ENCODE data around the gene FAM20C.
A peak's percentile ranks its signal among the peaks of the same experiment; 100 is the strongest.

The FAM20C gene

DNA sequence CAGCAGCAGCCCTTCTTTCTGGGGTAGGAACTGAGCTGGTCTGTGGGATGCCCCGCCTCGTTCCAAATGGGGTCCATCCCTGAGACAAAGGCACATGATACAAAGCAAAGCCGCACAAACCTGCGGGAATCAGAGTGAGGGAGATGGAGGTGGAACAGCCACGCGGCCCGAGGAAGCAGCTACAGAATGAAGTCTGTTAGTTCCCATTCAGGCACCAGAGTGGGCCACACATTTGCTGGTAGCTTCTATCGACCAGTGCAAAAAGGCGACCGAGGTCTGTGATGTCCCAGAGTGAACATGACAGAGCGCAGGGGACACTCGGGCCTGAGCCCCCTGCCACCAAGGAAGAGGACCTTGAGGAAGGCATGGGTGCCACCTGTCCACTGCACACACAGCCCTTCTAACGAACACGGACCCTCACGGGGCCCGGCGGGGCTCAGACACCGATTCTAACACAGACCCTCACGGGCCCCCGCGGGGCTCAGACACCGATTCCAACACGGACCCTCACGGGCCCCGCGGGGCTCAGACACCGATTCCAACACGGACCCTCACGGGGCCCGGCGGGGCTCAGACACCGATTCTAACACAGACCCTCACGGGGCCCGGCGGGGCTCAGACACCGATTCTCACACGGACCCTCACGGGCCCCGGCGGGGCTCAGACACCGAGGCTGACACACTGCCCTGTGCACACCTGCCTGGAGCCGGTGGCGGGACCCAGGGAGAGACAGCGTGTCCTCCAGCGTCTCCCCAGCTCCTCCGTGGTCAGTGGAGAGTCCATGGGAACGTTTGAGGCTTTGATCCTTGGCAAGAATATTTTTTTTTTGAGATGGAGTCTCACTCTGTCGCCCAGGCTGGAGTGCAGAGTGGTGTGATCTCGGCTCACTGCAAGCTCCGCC is 32.8 kb upstream of the FAM20C start:
- DNase-seq = no peak

GRCh38 chr7:160958-161725 is 31.2 kb upstream of the FAM20C start:
- no peak for DNase-seq

DNA sequence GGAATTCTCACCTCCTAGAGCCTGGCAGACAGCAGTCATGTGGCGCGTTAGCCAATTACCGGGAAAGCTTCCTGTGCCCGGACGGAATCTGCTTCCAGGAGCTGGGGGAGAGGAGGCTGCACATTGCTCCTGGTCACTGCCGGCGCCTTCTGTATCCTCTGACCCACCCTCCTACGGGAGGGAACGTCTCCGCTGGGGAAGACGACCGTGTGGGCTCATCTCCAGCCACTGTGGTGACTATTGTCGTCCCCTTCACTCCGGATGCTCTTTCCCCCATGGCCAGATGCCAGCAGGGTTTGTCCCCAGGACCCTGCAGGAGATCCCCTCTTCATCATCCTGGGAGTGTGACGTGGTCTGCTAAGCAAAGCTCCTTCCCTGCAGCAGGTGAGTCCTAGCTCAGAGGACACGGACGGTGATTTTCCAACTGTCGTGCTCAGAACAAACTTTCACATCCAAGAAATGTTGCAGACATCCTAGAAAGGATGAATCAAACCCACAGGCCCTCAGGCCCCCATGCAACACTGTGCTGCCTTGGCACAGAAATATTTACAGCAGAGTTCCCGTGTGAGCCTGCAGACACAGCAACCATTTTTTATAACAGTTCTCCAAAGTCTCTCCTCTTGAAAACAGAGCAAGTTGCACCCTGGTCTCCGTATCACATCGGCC is 29.6 kb upstream of the FAM20C start:
- no peak for DNase-seq

DNA sequence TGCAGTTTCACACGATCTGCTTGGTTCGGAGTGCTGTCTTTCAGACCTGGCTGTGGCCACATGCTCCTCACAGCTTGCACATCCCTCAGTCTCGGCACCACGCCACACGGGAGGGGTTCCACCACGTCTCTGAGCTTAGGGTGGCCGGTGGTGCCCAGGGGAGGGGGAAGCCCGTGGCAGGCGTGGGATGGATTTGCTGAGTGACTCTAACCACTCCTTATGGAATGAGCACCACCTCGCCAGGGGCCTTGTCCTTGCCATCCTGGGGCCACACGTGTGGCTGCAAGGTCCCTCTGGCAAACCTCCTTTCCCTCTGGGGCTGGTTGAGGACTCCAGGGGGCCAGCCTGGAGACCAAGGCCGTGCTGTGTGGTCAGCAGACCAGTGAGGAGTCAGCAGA is 29.1 kb upstream of the FAM20C start:
- no peak for DNase-seq

DNA sequence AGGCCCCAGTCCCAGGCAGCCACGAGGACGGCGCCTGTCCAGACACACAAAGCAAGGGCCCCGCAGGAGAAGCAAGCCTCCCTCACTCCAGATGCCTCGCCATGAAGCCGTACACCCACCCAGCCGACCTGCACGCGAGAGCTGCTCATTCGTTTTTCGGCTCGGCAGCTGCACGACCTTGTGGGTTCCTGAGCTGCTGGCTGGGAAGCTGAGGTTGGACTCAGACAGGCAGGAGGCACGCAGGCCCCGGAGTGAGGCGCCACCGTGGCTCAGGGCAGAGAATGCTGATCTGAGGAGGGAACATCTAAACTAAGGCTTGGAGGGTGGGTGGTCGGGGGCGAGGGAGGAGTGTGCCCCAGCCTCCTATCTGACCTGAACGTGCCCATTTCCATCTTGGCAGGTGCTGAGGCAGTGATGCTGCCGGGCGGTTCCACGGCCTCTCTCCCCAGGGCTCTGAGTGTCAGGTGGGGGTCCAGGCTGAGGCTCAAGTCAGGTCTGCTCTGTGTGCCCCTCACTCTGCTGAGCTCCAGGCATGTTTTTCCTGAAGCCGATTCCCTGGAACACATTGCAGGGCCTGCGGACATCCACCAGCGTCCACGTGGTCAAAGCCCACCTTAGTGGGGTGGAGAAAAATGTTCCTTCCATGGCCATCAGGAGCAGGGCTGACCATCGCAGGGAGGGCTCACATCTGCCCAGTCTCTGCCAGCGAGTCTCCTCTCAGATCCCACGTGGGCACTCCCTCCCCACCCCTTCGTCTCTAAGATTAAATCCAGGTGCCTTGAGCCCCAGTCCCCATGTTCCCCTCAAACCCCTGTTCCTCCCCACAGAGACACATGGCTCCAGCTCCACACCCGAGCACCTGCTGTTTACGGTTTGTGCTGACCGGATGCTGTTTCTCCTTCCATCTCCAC is 28.1 kb upstream of the FAM20C start:
- DNase-seq = peak; percentile 43

GRCh38 chr7:164882-165660 is 27.3 kb upstream of the FAM20C start:
- DNase-seq = no peak

- no peak for DNase-seq
Measured at GRCh38 chr7:165661-166337, 26.6 kb upstream of the FAM20C start.

- peak; percentile 17 for DNase-seq
Measured at GRCh38 chr7:166338-167060, 25.9 kb upstream of the FAM20C start.

- peak; percentile 29 for DNase-seq
Measured at GRCh38 chr7:167090-167855, 25.1 kb upstream of the FAM20C start.

DNA sequence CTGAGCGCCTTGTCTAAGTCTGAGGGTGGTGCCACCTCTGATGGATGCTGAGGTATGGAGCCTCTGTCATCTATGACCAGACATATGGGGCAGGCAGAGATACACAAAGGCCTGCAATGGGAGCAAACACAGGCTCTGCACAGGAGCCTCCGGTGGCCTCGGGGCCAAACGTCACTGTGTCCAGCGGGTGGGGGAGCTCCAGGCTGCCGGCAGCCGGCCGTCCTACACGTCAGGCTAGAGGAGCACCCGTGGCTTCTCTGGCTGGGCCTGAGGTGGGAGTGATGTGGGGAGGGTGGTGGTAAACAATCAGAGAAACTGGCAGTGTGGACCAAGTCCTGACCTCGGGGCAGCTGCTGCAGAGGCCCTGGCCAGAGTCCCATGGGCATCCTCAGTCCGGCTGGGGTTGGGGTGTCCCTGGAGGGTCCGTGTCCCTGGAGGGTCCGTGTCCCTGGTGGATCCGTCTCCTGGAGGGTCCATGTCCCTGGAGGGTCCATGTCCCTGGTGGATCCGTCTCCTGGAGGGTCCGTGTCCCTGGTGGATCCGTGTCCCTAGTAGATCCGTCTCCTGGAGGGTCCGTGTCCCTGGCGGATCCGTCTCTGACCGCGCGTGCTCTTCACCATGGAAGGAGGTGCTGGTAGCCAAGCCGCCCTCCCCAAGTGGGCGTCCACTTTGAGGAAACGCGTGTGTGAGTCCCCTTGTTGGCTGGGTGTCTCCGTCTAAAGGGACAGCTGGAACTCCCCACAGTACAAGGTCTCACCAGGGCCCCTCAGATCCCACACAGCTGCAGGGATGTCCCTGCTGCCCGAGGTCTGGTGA is 24.2 kb upstream of the FAM20C start:
- no peak for DNase-seq

GRCh38 chr7:169276-170172 is 22.8 kb upstream of the FAM20C start:
- no peak for DNase-seq

DNA sequence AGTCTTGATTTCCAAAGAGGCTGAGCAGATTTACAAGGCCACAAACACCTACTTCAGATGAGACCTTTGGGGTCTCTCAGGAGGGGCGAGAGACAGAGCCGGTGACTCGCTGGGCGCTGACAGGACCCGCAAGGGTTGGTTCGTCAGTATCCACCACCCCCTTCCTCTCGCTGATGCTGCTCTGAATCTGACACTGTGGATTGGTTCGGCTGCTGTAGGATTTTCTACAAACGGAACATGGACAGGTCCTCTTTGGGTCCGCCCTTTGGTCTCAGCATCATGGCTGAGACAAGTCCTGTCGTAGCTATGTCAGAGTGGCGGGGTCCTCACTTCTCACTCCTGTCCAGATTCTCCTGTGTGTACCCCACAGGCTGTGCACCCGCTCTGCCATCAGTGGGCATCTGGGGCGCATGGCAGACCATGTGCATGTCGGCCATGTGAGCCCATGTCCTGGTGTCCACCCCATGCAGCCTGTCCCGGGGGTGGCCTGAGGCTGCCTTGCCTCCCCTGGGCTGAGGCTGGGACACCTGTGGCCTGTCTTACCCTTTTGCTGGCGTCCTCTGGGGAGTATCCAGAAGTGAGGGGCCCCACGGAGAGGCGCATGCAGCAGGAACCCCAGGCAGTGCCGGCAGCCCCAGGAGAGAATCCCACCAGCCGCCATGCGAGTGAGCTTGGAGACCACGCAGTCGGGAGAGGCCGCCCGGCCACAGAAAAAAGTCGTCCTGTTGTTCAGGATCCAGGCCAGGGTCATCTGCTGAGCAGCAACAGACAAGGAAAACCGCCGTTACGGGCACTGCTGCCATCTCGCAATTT is 21.6 kb upstream of the FAM20C start:
- no peak for DNase-seq

- no peak for DNase-seq
Measured at GRCh38 chr7:171364-171904, 20.9 kb upstream of the FAM20C start.

DNA sequence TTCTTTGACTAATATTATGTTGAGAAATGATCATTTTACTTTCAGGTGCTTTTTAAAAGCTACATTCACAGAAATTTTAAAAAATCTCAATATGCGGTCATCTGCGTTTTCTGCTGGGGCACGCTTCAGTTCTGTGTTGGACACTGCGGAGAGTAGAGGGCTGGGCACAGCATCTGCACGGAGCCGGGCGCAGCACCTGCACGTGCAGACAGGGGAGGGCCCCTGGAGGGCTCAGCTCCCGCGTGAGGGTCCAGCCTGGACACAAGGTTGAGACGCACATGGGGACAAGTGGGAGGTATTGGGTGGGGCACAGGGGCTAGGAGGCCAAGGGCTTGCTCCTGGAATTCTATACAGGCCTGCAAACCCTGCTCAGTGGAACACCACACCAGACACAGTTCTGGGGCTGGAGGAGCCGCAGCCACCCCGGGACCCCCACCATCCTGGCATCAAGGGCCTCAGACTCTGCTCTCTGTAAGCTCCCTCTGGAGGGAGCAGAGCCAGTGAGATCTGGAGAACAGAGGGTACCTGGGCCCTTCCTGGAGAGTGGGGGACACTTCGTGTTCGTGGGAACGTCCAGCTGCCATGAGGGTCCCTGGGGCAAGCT is 20.4 kb upstream of the FAM20C start:
- no peak for DNase-seq

- DNase-seq = no peak
Measured at GRCh38 chr7:173209-173918, 19.0 kb upstream of the FAM20C start.

All from hematopoietic multipotent progenitor cell treated with erythropoietin and hydrocortisone succinate and interleukin-3 and kit ligand, for 4 days (in vitro differentiated cells).